Breast epithelium (tissue), 4 donors: ENCODE results near the gene SMARCA4. TPM values are rescaled to one million over a fixed set of nuclear protein-coding genes. Genes with fewer than 3 reads are reported as not detected.

Experiments
- DNase-seq, 2 donors: peaks; one replicate each; pipeline ENCODE4 v3.0.0-alpha.2; 2019; ENCODE audit warnings: low spot score in 2 of 2
- H3K27ac ChIP-seq, 2 donors: fragments of 200-600 bp; sonication (generic) in 1 of 2; one replicate each; pipeline ENCODE4 v1.5.1; 2016 to 2019; ENCODE audit warnings: mild to moderate bottlenecking in 1 of 2
- H3K27me3 ChIP-seq, 2 donors: fragments of 200-600 bp; sonication (generic) in 1 of 2; one replicate each; pipeline versions ENCODE4 v1.5.1 to v1.6.0; 2017 to 2019; ENCODE audit warnings: control low read depth in 1 of 2, mild to moderate bottlenecking in 1 of 2
- H3K36me3 ChIP-seq: fragments of 200-600 bp; one replicate; pipeline ENCODE4 v1.5.1; 2019
- H3K4me1 ChIP-seq, 2 donors: fragments of 200-600 bp; sonication (generic); one replicate each; pipeline ENCODE4 v1.5.1; 2016 to 2019; ENCODE audit warnings: control low read depth in 1 of 2
- H3K4me3 ChIP-seq, 3 donors: fragments of 200-600 bp; sonication (generic); 1 replicate in 2 of 3; 2 replicates in 1 of 3; pipeline ENCODE4 v1.5.1; 2016 to 2019; ENCODE audit warnings: mild to moderate bottlenecking in 3 of 3, moderate library complexity in 2 of 3
- H3K9me3 ChIP-seq, 2 donors: fragments of 200-600 bp; sonication (generic) in 1 of 2; one replicate each; pipeline ENCODE4 v1.5.1; 2016 to 2019; ENCODE audit warnings: control low read depth in 1 of 2
- CTCF ChIP-seq, 3 donors: fragments of 450-650 bp; IDR thresholded peaks; one replicate each; pipeline ENCODE4 v1.5.1; 2016 to 2017; ENCODE audit warnings: antibody characterized with exemption in 3 of 3, mild to moderate bottlenecking in 3 of 3, moderate library complexity in 3 of 3
- POLR2A ChIP-seq: fragments of 450-650 bp; IDR thresholded peaks from one replicate; pipeline ENCODE4 v1.6.1; 2016; ENCODE audit warnings: antibody characterized with exemption, mild to moderate bottlenecking, moderate library complexity
- POLR2AphosphoS5 ChIP-seq, 3 donors: sonication (generic); formaldehyde crosslinking; IDR thresholded peaks; one replicate each; pipeline ENCODE4 v1.6.1; 2017; ENCODE audit warnings: antibody characterized with exemption in 3 of 3
- intact Hi-C: fragments of 100-400 bp; cut with DNase I; formaldehyde crosslinking; loops from one replicate; pipeline ENCODE4 v1.15.1; 2023; ENCODE audit warnings: low total_unique reads
- total RNA-seq, 3 donors: library from RNA; depleted of rRNA; stranded (reverse); fragments of >200 nt; gene quantifications; one replicate each; pipeline ENCODE4 v1.1.0, GENCODE V29; 2016

The SMARCA4 gene
- total RNA-seq, 3 donors from 2014 or later = 36.8 to 78.3 (median 72.4) TPM

- H3K4me3 ChIP-seq = no peak overlapping the region
- H3K4me1 ChIP-seq = no peaks in the 10 kb centered on the region
- H3K27ac ChIP-seq = no peak overlapping the region
- no peak for DNase-seq
- no peaks in the 10 kb centered on the region for H3K9me3 ChIP-seq
- intact Hi-C loops = no loop called here
- H3K27me3 ChIP-seq = no peaks in the 10 kb centered on the region
- H3K36me3 ChIP-seq = no peaks in the 10 kb centered on the region
- TF ChIP-seq CTCF (IDR thresholded peaks at IDR 0.05) = no peak
- no peak for TF ChIP-seq POLR2AphosphoS5 (IDR thresholded peaks at IDR 0.05)
- no peak for TF ChIP-seq POLR2A
These were observed 104.0 kb downstream of the SMARCA4 start for GRCh38 chr19:11064831-11065303.

GRCh38 chr19:11066326-11066725 is 105.5 kb downstream of the SMARCA4 start:
- Histone ChIP-seq H3K27ac (no peak overlapping the region), H3K4me3 (no peak overlapping the region), H3K4me1 (no peaks in the 10 kb centered on the region), H3K27me3 (no peaks in the 10 kb centered on the region), H3K36me3 (no peaks in the 10 kb centered on the region), H3K9me3 (no peaks in the 10 kb centered on the region)
- intact Hi-C loops = no loop called here
- DNase-seq = no peak
- no peak for TF ChIP-seq POLR2A
- no peak for TF ChIP-seq POLR2AphosphoS5 (IDR thresholded peaks at IDR 0.05)
- TF ChIP-seq CTCF (IDR thresholded peaks at IDR 0.05) = no peak

GRCh38 chr19:11067356-11068113 is 106.7 kb downstream of the SMARCA4 start:
- H3K36me3 ChIP-seq = no peaks in the 10 kb centered on the region
- no peaks in the 10 kb centered on the region for H3K4me1 ChIP-seq
- intact Hi-C loops = no loop called here
- H3K27ac ChIP-seq = no peak overlapping the region
- H3K9me3 ChIP-seq = no peaks in the 10 kb centered on the region
- no peak overlapping the region for H3K4me3 ChIP-seq
- TF ChIP-seq CTCF (IDR thresholded peaks at IDR 0.05) (no peak), POLR2AphosphoS5 (IDR thresholded peaks at IDR 0.05) (no peak), POLR2A (no peak)
- H3K27me3 ChIP-seq = no peaks in the 10 kb centered on the region
- DNase-seq = no peak

GRCh38 chr19:11069561-11069960 is 108.7 kb downstream of the SMARCA4 start:
- no peak overlapping the region for H3K4me3 ChIP-seq
- no peaks in the 10 kb centered on the region for H3K4me1 ChIP-seq
- H3K9me3 ChIP-seq = no peaks in the 10 kb centered on the region
- no peaks in the 10 kb centered on the region for H3K27me3 ChIP-seq
- H3K27ac ChIP-seq = no peak overlapping the region
- TF ChIP-seq CTCF (IDR thresholded peaks at IDR 0.05) = no peak
- TF ChIP-seq POLR2AphosphoS5 (IDR thresholded peaks at IDR 0.05) = no peak
- no peak for TF ChIP-seq POLR2A
- intact Hi-C loops = no loop called here
- DNase-seq = no peak
- H3K36me3 ChIP-seq = no peaks in the 10 kb centered on the region

GRCh38 chr19:11070123-11070522 is 109.3 kb downstream of the SMARCA4 start:
- H3K27ac ChIP-seq = no peak overlapping the region
- H3K27me3 ChIP-seq = no peaks in the 10 kb centered on the region
- H3K9me3 ChIP-seq = no peaks in the 10 kb centered on the region
- H3K4me3 ChIP-seq = no peak overlapping the region
- intact Hi-C loops = no loop called here
- no peaks in the 10 kb centered on the region for H3K36me3 ChIP-seq
- DNase-seq = no peak
- TF ChIP-seq CTCF (IDR thresholded peaks at IDR 0.05) = no peak
- no peaks in the 10 kb centered on the region for H3K4me1 ChIP-seq
